Measurements from ENCODE around the gene SFXN5. TPM values are rescaled to one million over a fixed set of nuclear protein-coding genes. Genes with fewer than 3 reads are reported as not detected.
"Not testable (repeated sequence)": the region's sequence is repeated elsewhere in the genome, so short reads cannot be mapped to it uniquely, and the experiment has no call there.

SFXN5 gene
- total RNA-seq, 6 experiments from 2014 or later: 33.1 to 73.4 (median 56.6) TPM

DNA sequence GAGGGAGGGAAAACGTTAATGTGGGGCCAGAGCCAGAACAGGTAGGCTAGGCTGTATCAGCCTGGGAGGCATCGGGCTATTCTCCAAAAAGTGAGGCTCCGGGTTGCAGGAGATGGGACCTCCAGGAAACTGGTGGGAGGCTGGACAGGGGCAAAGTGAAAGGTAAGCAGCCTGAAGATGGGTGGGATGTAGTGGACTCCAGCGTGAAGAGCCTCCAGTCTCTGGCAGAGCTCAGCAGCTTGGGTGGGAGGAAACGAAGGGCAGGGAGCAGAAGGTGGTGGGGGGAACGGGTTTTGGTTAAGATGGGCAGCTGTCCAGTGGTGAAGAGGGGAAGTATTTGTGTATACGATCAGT is 157.3 kb downstream of the SFXN5 start:
- peaks cover 0 to 28% (median 13%) of the 10 kb centered on the region in 4 donors for H3K4me1 ChIP-seq
- no peak overlapping the region for H3K4me3 ChIP-seq
- intact Hi-C loops (cut with DNase I): no loop called here
- ATAC-seq (no peak), DNase-seq (no peak)
- 7% methylated on average over 7 of the region's 7 CpGs for WGBS (ENCODE audit: insufficient coverage, low coverage, low lambda C conversion rate, missing lambda C conversion rate)
- no peaks in the 10 kb centered on the region for H3K36me3 ChIP-seq
- no peaks in the 10 kb centered on the region for H3K9me3 ChIP-seq
- TF ChIP-seq POLR2A (IDR thresholded peaks at IDR 0.05) (no peak), CTCF (IDR thresholded peaks at IDR 0.05) (no peak)
- H3K27me3 ChIP-seq: peaks cover 5 to 48% of the 10 kb centered on the region in 2 donors
- no peak overlapping the region for H3K27ac ChIP-seq

DNA sequence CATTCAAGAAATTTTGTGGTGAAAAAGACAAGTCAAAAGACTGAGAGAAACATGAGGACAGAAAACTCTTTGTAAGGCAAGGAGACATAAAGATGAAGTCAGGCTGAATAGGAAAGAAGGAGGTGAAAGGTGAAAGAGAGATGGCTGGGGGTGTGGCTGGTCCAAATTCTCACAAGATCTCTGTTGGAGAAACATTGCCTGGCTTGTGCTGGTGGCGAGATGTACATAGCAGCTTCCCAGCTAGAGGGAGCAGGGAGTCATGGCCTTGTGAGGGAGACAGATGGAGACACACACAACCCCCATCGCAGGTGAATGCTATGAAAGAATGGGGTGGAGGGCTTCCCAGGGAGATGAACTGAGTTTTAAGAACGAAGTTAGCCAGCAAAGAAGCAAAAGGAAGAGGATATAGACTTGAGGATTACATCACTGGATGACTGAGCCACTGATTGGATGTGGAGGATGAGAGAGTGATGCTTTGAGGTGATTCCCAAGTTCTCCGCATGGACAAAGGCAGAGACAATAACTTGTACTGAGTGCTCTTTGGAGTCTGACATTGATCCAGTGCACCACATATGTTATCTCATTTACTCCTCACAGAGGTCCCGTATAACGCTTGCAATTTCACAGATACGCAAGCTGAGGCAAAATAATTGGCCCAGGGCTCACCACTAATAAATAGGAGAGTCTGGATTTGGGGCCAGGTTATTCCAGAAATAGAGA is 157.9 kb downstream of the SFXN5 start:
- ATAC-seq (no peak), DNase-seq (no peak)
- TF ChIP-seq POLR2A (IDR thresholded peaks at IDR 0.05) (no peak), CTCF (IDR thresholded peaks at IDR 0.05) (no peak)
- H3K27me3 ChIP-seq: peaks cover 3 to 51% of the 10 kb centered on the region in 2 donors
- H3K4me3 ChIP-seq: no peak overlapping the region
- no peaks in the 10 kb centered on the region for H3K36me3 ChIP-seq
- H3K9me3 ChIP-seq: no peaks in the 10 kb centered on the region
- H3K4me1 ChIP-seq: peaks cover 0 to 28% (median 13%) of the 10 kb centered on the region in 4 donors
- intact Hi-C loops (cut with DNase I): no loop called here
- 20% methylated on average over 7 of the region's 7 CpGs for WGBS (ENCODE audit: insufficient coverage, low coverage, low lambda C conversion rate, missing lambda C conversion rate)
- H3K27ac ChIP-seq: no peak overlapping the region

DNA sequence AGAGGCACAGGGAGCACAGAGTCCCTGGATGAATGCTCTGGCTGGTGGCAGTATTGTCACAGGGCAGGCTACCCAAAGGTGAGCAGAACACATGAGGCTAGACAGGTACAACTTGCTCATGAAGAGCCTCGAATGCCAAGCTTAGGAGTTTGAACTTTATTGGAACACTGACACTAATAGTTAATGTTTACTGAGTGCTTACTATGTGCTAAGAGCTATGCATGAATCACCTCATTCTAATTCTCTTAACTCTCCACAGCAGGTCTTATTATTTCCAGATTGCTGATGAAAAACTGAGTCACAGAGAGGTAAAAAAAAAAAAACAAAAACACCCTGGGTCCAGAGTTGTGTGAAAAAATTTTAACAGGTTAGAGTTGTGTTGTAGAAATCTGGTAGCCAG is 160.3 kb downstream of the SFXN5 start:
- Histone ChIP-seq H3K27me3 (peaks cover 0 to 57% of the 10 kb centered on the region in 2 donors), H3K4me3 (no peak overlapping the region), H3K36me3 (no peaks in the 10 kb centered on the region), H3K27ac (no peak overlapping the region), H3K9me3 (no peaks in the 10 kb centered on the region), H3K4me1 (peaks cover 0 to 10% (median 4%) of the 10 kb centered on the region in 4 donors)
- intact Hi-C loops (cut with DNase I): no loop called here
- no peak for TF ChIP-seq CTCF (IDR thresholded peaks at IDR 0.05)
- TF ChIP-seq POLR2A (IDR thresholded peaks at IDR 0.05): no peak
- ATAC-seq: peak in 1 of 4 donors; percentile 35
- WGBS (ENCODE audit: insufficient coverage, low coverage, low lambda C conversion rate, missing lambda C conversion rate): 29% methylated on average over 1 of the region's 1 CpG
- DNase-seq: no peak

DNA sequence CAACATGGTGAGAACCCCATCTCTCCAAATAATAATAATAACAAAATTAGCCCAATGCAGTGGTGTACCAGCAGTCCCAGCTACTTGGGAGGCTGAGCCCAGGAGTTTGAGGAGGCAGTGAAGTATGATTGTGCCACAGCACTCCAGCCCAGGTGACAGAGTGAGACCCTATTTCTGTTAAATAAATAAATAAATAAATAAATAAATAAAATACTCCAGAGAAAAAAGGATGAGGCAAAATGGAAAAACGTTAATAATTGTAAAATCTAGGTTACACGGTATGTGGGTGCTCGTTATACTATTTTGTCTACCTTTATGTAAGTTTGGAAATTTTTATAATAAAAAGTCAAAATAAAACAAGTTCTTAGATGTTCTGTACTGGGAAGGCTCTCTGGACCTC is 162.8 kb downstream of the SFXN5 start:
- H3K27me3 ChIP-seq: peaks cover 0 to 50% of the 10 kb centered on the region in 2 donors
- no peak overlapping the region for H3K4me3 ChIP-seq
- TF ChIP-seq CTCF (IDR thresholded peaks at IDR 0.05): no peak
- no peak for TF ChIP-seq POLR2A (IDR thresholded peaks at IDR 0.05)
- no peaks in the 10 kb centered on the region for H3K36me3 ChIP-seq
- 35% methylated on average over 3 of the region's 3 CpGs for WGBS (ENCODE audit: insufficient coverage, low coverage, low lambda C conversion rate, missing lambda C conversion rate)
- intact Hi-C loops (cut with DNase I): no loop called here
- no peaks in the 10 kb centered on the region for H3K4me1 ChIP-seq
- no peak for DNase-seq
- no peaks in the 10 kb centered on the region for H3K9me3 ChIP-seq
- no peak for ATAC-seq
- no peak overlapping the region for H3K27ac ChIP-seq

- DNase-seq; ATAC-seq; H3K4me3 ChIP-seq; intact Hi-C loops (cut with DNase I); H3K36me3 ChIP-seq; H3K9me3 ChIP-seq; H3K4me1 ChIP-seq; H3K27ac ChIP-seq: not testable (repeated sequence)
- 77% methylated on average over 12 of the region's 13 CpGs for WGBS (ENCODE audit: insufficient coverage, low coverage, low lambda C conversion rate, missing lambda C conversion rate)
- H3K27me3 ChIP-seq: peaks cover 0 to 46% of the 10 kb centered on the region in 2 donors
These were observed 164.1 kb downstream of the SFXN5 start for GRCh38 chr2:72907369-72907768.

All from right lobe of liver (tissue), 6 donors.